HG03342 (cell line): ENCODE results near the gene SMG9.
"Not testable (repeated sequence)": the region's sequence is repeated elsewhere in the genome, so short reads cannot be mapped to it uniquely, and the experiment has no call there.

Source experiments
- ATAC-seq: cut with Tn5 transposase; IDR thresholded peaks from one replicate; pipeline ENCODE4 v1.9.1; 2021; ENCODE audit warnings: mild to moderate bottlenecking, moderate library complexity; ENCODE audit not compliant: unreplicated experiment

Gene SMG9

GRCh38 chr19:43780706-43781525, 26.2 kb upstream of the SMG9 start, which contains the start of gene KCNN4:
TSS of gene KCNN4 (minus strand) at chr19:43780973. CDS start at chr19:43780861, 112 bp downstream.
- no peak for ATAC-seq

GRCh38 chr19:43779820-43780219, 25.1 kb upstream of the SMG9 start:
- ATAC-seq: no peak

GRCh38 chr19:43779147-43779819, 24.5 kb upstream of the SMG9 start:
- ATAC-seq: no peak

GRCh38 chr19:43778651-43779050, 23.9 kb upstream of the SMG9 start:
- no peak for ATAC-seq

- ATAC-seq: no peak
Observed at GRCh38 chr19:43777163-43777695, 22.5 kb upstream of the SMG9 start.

GRCh38 chr19:43776286-43776685, 21.5 kb upstream of the SMG9 start:
- no peak for ATAC-seq

- ATAC-seq: no peak
Observed at GRCh38 chr19:43775299-43775890, 20.6 kb upstream of the SMG9 start.

GRCh38 chr19:43774940-43775258, 20.1 kb upstream of the SMG9 start:
- not testable (repeated sequence) for ATAC-seq

- ATAC-seq: no peak
Observed at GRCh38 chr19:43774103-43774939, 19.6 kb upstream of the SMG9 start.

- ATAC-seq: no peak
Observed at GRCh38 chr19:43773725-43774102, 19.0 kb upstream of the SMG9 start.

- ATAC-seq: no peak
Observed at GRCh38 chr19:43769256-43769655, 14.5 kb upstream of the SMG9 start.

- ATAC-seq: no peak
Observed at GRCh38 chr19:43768273-43769050, 13.7 kb upstream of the SMG9 start.

- ATAC-seq: no peak
Observed at GRCh38 chr19:43767818-43768217, 13.1 kb upstream of the SMG9 start.

- ATAC-seq: no peak
Observed at GRCh38 chr19:43767316-43767715, 12.6 kb upstream of the SMG9 start.

- ATAC-seq: no peak
Observed at GRCh38 chr19:43766755-43767043, 11.9 kb upstream of the SMG9 start.

- ATAC-seq: peak; percentile 60
Observed at GRCh38 chr19:43765109-43765876, 10.5 kb upstream of the SMG9 start.

- ATAC-seq: not testable (repeated sequence)
Observed at GRCh38 chr19:43764684-43765083, 9.9 kb upstream of the SMG9 start.

- no peak for ATAC-seq
Observed at GRCh38 chr19:43763473-43763939, 8.7 kb upstream of the SMG9 start.

- no peak for ATAC-seq
Observed at GRCh38 chr19:43762814-43763213, 8.1 kb upstream of the SMG9 start.
